Activated T-cell treated with anti-CD3 and anti-CD28 coated beads for 24 hours (primary cell): Measurements from ENCODE around the gene PWP2.
"Not testable (repeated sequence)": the region's sequence is repeated elsewhere in the genome, so short reads cannot be mapped to it uniquely, and the experiment has no call there.

Source experiments
- DNase-seq: peaks from one replicate; pipeline ENCODE4 v3.0.0-alpha.2; 2020; ENCODE audit warnings: low read depth

Gene PWP2

DNA sequence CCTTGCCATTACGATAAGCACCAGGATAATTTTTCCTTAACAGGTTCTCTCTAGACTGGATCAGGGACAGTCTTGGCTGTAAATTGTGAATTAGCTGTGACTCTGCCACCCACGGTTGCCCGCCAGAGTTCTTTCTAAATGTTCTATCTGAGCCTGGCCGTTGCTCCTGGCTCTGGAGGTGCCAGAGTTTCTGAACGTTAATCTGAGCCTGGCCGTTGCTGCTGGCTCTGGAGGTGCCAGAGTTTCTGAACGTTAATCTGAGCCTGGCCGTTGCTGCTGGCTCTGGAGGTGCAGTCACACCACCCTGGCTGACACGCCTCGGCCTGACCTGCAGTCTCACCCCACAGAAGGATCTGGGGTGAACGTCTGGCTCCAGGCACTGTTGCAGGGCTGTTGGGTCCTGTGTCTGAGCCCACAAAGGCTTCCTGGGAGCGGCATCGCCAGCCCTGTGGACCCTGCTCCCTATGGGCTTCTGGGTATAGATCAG is 56.0 kb downstream of the PWP2 start:
- not testable (repeated sequence) for DNase-seq

DNA sequence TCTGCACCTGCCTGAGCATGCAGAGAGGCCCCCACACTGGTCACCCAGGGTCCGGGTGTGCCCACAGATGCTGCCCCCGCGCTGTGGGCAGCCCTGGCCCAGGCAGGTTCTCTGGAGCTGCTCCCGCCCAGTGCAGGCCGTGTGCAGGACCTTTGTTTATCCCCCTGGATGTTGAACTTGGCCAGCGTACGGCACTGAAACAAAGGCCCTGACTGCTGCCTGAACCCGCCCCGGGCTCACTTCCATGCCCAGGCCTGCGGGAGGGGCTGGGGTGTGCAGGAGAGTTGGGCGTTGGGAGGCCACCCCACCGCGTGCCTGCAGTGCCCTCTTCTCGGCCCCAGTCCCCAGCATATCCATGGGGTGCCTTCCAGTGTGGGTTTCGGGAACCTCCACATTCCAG is 58.7 kb downstream of the PWP2 start:
- DNase-seq = not testable (repeated sequence)

DNA sequence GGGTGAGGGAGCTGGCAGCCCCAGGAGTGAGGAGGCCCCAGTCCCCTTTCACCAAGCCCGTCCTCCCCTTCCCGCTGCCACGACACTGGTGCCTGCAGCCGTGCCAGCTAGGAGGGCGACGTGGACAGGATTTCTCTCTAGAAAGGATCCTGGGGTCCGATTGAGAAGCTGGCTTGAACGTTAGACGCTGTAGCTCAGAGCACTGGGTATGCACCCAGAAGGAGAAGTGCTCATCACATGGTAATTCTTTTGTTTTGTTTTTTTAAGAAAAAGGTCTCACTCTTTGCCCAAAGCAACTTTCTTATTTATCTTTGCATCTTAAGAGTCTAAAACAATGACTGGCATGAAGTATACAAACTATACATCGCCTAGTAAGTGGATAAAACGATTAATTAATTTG is 60.3 kb downstream of the PWP2 start:
- not testable (repeated sequence) for DNase-seq

DNA sequence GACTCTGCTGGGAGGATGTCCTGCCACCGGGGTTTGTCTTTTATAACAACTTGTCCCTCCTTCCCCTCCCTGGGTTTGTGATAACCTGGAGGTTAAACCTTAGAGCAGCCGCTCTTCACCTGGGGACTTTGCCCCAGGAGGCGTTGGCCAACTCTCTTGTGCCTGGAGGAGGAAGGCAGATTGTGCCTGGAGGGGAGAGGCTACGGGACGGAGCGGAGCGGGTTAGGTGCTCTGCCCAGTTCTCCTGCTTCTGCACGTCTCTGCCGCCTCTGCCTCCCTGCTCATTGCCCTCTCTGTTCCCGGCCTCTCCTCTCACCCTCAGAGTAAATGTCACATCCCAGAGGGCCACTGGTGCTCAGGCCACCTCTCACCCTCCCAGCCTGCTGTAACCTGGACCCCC is 63.1 kb downstream of the PWP2 start:
- DNase-seq = not testable (repeated sequence)

DNA sequence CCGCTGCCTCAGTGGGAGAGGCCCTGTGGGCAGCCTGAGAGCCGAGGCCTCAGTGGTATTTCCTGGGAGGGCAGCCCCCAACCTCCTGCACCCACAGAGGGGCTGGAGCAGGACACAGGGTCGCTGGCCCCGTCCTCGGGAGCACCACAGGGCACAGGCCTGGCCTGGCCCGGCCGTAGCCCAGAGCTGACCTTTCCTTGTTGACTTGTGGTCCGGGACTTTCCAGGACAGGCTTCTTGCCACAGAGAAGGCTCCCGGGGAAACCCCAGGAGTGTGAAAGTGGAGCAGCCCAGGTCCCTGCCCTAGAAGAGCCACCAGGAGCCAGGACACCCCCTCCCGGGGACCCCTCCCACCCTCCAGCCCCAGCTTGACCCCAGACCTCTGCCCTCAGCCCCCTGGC is 63.7 kb downstream of the PWP2 start:
- DNase-seq = not testable (repeated sequence)

DNA sequence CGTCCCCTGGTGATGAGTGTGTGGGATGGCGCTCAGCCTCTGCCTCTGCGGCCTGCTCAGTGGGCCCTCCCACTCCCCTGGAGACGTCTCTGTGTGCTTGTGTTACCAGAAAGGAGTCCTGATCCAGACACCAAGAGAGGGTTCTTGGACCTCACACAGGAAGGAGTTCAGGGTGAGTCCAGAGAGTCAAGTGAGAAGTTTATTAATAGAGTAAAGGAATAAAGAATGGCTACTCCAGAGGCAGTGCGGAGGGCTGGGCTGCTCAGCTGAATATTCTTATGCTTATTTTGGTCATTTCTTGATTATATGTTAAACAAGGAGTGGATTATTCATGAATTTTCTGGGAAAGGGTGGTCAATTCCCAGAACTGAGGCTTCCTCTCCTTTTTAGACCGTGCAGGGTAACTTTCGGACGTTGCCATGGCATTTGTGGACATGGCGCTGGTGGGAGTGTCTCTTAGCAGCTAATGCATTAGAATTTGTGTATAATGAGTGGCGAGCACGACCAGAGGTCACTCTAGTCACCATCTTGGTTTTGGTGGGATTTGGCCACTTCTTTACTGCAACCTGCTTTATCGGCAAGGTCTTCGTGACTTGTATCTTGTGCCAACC is 64.9 kb downstream of the PWP2 start:
- not testable (repeated sequence) for DNase-seq

DNA sequence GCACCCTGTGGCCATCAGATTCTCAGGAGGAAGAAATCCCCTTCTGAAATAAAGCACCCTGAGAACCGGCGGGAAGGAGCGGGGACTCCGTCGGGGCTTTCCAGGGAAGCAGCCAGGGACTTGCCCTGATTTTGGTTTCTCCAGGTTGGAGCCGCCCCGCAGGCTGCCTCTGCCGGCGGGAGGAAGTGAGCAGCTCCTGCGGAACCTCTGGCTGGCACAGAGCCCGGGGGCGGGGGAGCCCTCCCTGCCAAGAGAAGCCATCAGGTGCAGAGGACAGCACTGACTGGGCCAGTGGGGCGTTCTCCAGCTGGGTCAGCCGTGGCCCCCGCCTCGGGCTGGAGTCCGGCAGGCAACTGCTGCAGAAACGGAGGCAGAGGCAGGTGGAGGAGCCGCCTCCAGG is 65.5 kb downstream of the PWP2 start:
- not testable (repeated sequence) for DNase-seq

DNA sequence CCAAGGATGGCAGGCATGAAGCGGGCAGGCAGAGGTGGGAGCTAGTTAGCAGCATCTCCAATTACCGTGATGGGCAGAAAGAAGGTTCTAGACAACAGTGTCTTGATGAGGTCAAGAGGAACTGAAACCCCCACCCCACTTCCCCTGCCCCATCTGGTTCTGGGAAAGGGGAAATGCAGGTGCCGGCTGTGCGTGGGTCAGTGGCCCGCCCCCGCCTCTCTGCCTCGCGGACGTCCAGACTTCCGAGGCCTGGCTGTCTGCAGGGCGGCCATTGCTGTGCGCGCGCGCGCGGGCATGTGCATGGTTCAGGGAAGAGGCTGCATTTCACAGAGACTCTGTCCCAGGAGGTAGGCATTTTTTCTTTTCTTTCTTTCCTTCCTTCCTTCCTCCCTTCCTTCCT is 68.0 kb downstream of the PWP2 start:
- DNase-seq = not testable (repeated sequence)

DNA sequence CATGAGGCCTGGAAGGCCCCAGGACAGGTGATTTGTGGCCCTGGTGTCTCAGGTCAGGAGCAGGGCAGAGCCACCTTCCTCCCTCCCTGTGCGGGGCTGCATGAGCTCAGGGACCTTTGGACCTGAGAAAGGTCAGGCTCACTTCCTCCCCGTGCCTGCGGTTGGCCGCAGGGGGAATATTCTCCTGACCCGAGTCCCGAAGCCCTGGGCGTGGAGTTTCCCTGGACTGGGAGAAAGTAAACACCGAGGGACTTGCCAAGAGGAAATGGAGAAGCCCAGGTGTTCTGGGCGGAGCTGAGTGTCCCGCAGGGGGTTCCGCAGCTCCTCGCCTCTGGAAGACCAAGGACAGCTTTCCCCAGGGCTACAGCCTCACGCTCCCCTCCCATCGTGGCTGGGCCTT is 68.9 kb downstream of the PWP2 start:
- not testable (repeated sequence) for DNase-seq
